ENCODE measurements around the gene AGBL1. TPM values are rescaled to one million over a fixed set of nuclear protein-coding genes. Genes with fewer than 3 reads are reported as not detected.

The AGBL1 gene
- polyA plus RNA-seq, 2 of the 4 experiments (the other 2 are of a cell fraction) = not detected

GRCh38 chr15:86135041-86135440 is 55.4 kb downstream of the AGBL1 start:
- Histone ChIP-seq H3K4me1 (no peaks in the 10 kb centered on the region), H3K4me2 (no peak overlapping the region), H3K9me3 (no peaks in the 10 kb centered on the region), H3K4me3 (no peak overlapping the region), H3K27ac (no peak overlapping the region)
- ChIA-PET POLR2A (no interaction called here), CTCF (interaction anchor here (1.1 kb wide), 1 partner anchor 839 kb away, joined by 3 read pairs; no protein-coding TSS in a partner anchor)
- FAIRE-seq (no peak), DNase-seq (ENCODE audit: low read depth in 1 of 2, low spot score in 1 of 2) (no peak), ATAC-seq (no peak)
- TF ChIP-seq SMC3 (IDR thresholded peaks at IDR 0.05) (no peak), ZSCAN20 (CRISPR knock-in tag; IDR thresholded peaks at IDR 0.05) (no peak), EHF (CRISPR knock-in tag; IDR thresholded peaks at IDR 0.05) (no peak), RAD21 (conservative IDR thresholded peaks at IDR 0.05 in 1 of 2, IDR thresholded peaks at IDR 0.05 in 1 of 2) (no peak), JUNB (IDR thresholded peaks at IDR 0.05) (no peak), CBX2 (IDR thresholded peaks at IDR 0.05; ENCODE audit: borderline replicate concordance, low read depth) (no peak), POLR2A (IDR thresholded peaks at IDR 0.05; ENCODE audit: low read length) (no peak), CTCF (IDR thresholded peaks at IDR 0.05) (no peak), HEYL (CRISPR knock-in tag; IDR thresholded peaks at IDR 0.05) (no peak), CBX8 (IDR thresholded peaks at IDR 0.05) (no peak), MAZ (IDR thresholded peaks at IDR 0.05; ENCODE audit: borderline replicate concordance, low read depth, low read length) (no peak), PBX3 (IDR thresholded peaks at IDR 0.05) (no peak), KDM5A (IDR thresholded peaks at IDR 0.05) (no peak), E2F6 (IDR thresholded peaks at IDR 0.05; ENCODE audit: borderline replicate concordance, low read depth) (no peak), FOXS1 (CRISPR knock-in tag; IDR thresholded peaks at IDR 0.05) (no peak), JUN (IDR thresholded peaks at IDR 0.05) (no peak)
- WGBS (ENCODE audit: missing lambda C conversion rate) = 10% methylated on average over 6 of the region's 6 CpGs

GRCh38 chr15:86136861-86137260 is 57.2 kb downstream of the AGBL1 start:
- Histone ChIP-seq H3K27ac (no peak overlapping the region), H3K4me1 (no peaks in the 10 kb centered on the region), H3K9me3 (no peaks in the 10 kb centered on the region), H3K4me3 (no peak overlapping the region), H3K4me2 (no peak overlapping the region)
- FAIRE-seq (no peak), DNase-seq (ENCODE audit: low read depth in 1 of 2, low spot score in 1 of 2) (no peak), ATAC-seq (no peak)
- 0% methylated on average over 2 of the region's 2 CpGs for WGBS (ENCODE audit: missing lambda C conversion rate)
- ChIA-PET CTCF (interaction anchor here (1.0 kb wide), 1 partner anchor 9 kb away, joined by 3 read pairs; no protein-coding TSS in a partner anchor), POLR2A (no interaction called here)
- TF ChIP-seq MAFK (IDR thresholded peaks at IDR 0.05; ENCODE audit: partially characterized antibody) (no peak), JUN (IDR thresholded peaks at IDR 0.05) (no peak), NPAS2 (CRISPR knock-in tag; IDR thresholded peaks at IDR 0.05; ENCODE audit: borderline replicate concordance) (no peak), KDM5A (IDR thresholded peaks at IDR 0.05) (no peak), SMC3 (IDR thresholded peaks at IDR 0.05) (no peak), MAZ (IDR thresholded peaks at IDR 0.05; ENCODE audit: borderline replicate concordance, low read depth, low read length) (no peak), HOXB5 (CRISPR knock-in tag; IDR thresholded peaks at IDR 0.05) (no peak), MYC (IDR thresholded peaks at IDR 0.05; ENCODE audit: borderline replicate concordance, low read length) (no peak), RFX5 (IDR thresholded peaks at IDR 0.05) (no peak), HES2 (IDR thresholded peaks at IDR 0.05) (no peak), FOSL2 (IDR thresholded peaks at IDR 0.05) (no peak), FOSL2 (CRISPR knock-in tag; IDR thresholded peaks at IDR 0.05) (no peak), RAD21 (conservative IDR thresholded peaks at IDR 0.05 in 1 of 2, IDR thresholded peaks at IDR 0.05 in 1 of 2) (no peak), JUNB (IDR thresholded peaks at IDR 0.05) (no peak), EHMT2 (IDR thresholded peaks at IDR 0.05; ENCODE audit: low read depth) (no peak), CHD2 (IDR thresholded peaks at IDR 0.05; ENCODE audit: low read length, partially characterized antibody) (no peak), RARB (CRISPR knock-in tag; IDR thresholded peaks at IDR 0.05) (no peak), POLR2AphosphoS2 (conservative IDR thresholded peaks at IDR 0.05; ENCODE audit: low read length) (no peak), HOXB13 (CRISPR knock-in tag; IDR thresholded peaks at IDR 0.05; ENCODE audit: low read depth) (no peak), CTCF (IDR thresholded peaks at IDR 0.05) (no peak), ZSCAN20 (CRISPR knock-in tag; IDR thresholded peaks at IDR 0.05) (no peak)

Measured in A549 (cell line).